ENCODE results near the gene BMP4. TPM values are rescaled to one million over a fixed set of nuclear protein-coding genes. Genes with fewer than 3 reads are reported as not detected.

The BMP4 gene
- total and polyA plus RNA-seq, 8 donors = 14.0 to 98.4 (median 81.3) TPM

GRCh38 chr14:54001189-54001878, 44.7 kb upstream of the BMP4 start:
- no peak overlapping the region for H3K27ac ChIP-seq
- intact Hi-C loops (cut with DNase I) = no loop called here
- no peak overlapping the region for H3K4me3 ChIP-seq
- ATAC-seq = no peak
- DNase-seq = no peak
- H3K36me3 ChIP-seq = no peaks in the 10 kb centered on the region
- no peak for TF ChIP-seq CTCF (IDR thresholded peaks at IDR 0.05)
- no peaks in the 10 kb centered on the region for H3K27me3 ChIP-seq
- no peaks in the 10 kb centered on the region for H3K4me1 ChIP-seq
- H3K9me3 ChIP-seq = no peaks in the 10 kb centered on the region

- no peaks in the 10 kb centered on the region for H3K4me1 ChIP-seq
- ATAC-seq = no peak
Measured at GRCh38 chr14:54000341-54000811, 43.8 kb upstream of the BMP4 start.

GRCh38 chr14:53999061-53999488, 42.5 kb upstream of the BMP4 start:
- ATAC-seq = peak; percentile 96
- H3K36me3 ChIP-seq = no peaks in the 10 kb centered on the region
- no peak overlapping the region for H3K4me3 ChIP-seq
- no peaks in the 10 kb centered on the region for H3K27me3 ChIP-seq
- intact Hi-C loops (cut with DNase I) = no loop called here
- H3K27ac ChIP-seq = no peak overlapping the region
- TF ChIP-seq CTCF (IDR thresholded peaks at IDR 0.05) = no peak
- DNase-seq = peak in 3 of 4 donors; percentile 40 to 75 (median 67)
- H3K4me1 ChIP-seq = no peaks in the 10 kb centered on the region
- no peaks in the 10 kb centered on the region for H3K9me3 ChIP-seq

More at GRCh38 chr14:54000341-54000811, 43.8 kb upstream of the BMP4 start:
- no peak for TF ChIP-seq CTCF (IDR thresholded peaks at IDR 0.05)
- no peaks in the 10 kb centered on the region for H3K36me3 ChIP-seq
- no peaks in the 10 kb centered on the region for H3K27me3 ChIP-seq
- no peak for DNase-seq
- intact Hi-C loops (cut with DNase I) = no loop called here
- no peak overlapping the region for H3K27ac ChIP-seq
- no peak overlapping the region for H3K4me3 ChIP-seq
- H3K9me3 ChIP-seq = no peaks in the 10 kb centered on the region

GRCh38 chr14:53996041-53996440, 39.4 kb upstream of the BMP4 start:
- TF ChIP-seq CTCF (IDR thresholded peaks at IDR 0.05) = no peak
- Histone ChIP-seq H3K9me3 (no peaks in the 10 kb centered on the region), H3K4me1 (no peaks in the 10 kb centered on the region), H3K27me3 (no peaks in the 10 kb centered on the region), H3K27ac (no peak overlapping the region), H3K4me3 (no peak overlapping the region), H3K36me3 (no peaks in the 10 kb centered on the region)
- no peak for DNase-seq
- ATAC-seq = no peak
- intact Hi-C loops (cut with DNase I) = no loop called here

- intact Hi-C loops (cut with DNase I) = no loop called here
Measured at GRCh38 chr14:53993920-53994607, 37.4 kb upstream of the BMP4 start.

More at GRCh38 chr14:53993920-53994607, 37.4 kb upstream of the BMP4 start:
- Histone ChIP-seq H3K36me3 (no peaks in the 10 kb centered on the region), H3K4me3 (no peak overlapping the region), H3K9me3 (no peaks in the 10 kb centered on the region), H3K27me3 (no peaks in the 10 kb centered on the region), H3K4me1 (no peaks in the 10 kb centered on the region), H3K27ac (no peak overlapping the region)
- TF ChIP-seq CTCF (IDR thresholded peaks at IDR 0.05) = no peak
- DNase-seq (no peak), ATAC-seq (no peak)

Measured in left lung (tissue), 10 donors.